Lung (tissue), 12 donors: Measurements from ENCODE around the gene ZNF28. TPM values are rescaled to one million over a fixed set of nuclear protein-coding genes. Genes with fewer than 3 reads are reported as not detected.

Experiments
- ATAC-seq: fragments of 200-7000 bp; cut with Tn5 transposase; one replicate; pipeline ENCODE4 v1.9.1; 2020; ENCODE audit warnings: moderate number of reproducible peaks; ENCODE audit not compliant: insufficient read depth, low FRiP score
- DNase-seq, 3 donors: peaks; one replicate each; pipeline ENCODE4 v3.0.0-alpha.2; 2013 to 2017
- H3K27ac ChIP-seq, 2 donors: one replicate each; pipeline ENCODE4 v1.5.1; 2013; ENCODE audit warnings: mild to moderate bottlenecking in 2 of 2, moderate library complexity in 2 of 2, control low read depth in 1 of 2, inconsistent platforms in 1 of 2, low read depth in 1 of 2, low read length in 1 of 2
- H3K27me3 ChIP-seq, 3 donors: one replicate each; pipeline ENCODE4 v1.5.1; 2013; ENCODE audit warnings: low read length in 2 of 3; ENCODE audit not compliant: control insufficient read depth in 3 of 3, insufficient read depth in 3 of 3
- H3K36me3 ChIP-seq, 4 donors: one replicate each; pipeline ENCODE4 v1.5.1; 2013; ENCODE audit warnings: low read length in 4 of 4, mild to moderate bottlenecking in 1 of 4, moderate library complexity in 1 of 4; ENCODE audit not compliant: control insufficient read depth in 4 of 4, insufficient read depth in 4 of 4
- H3K4me1 ChIP-seq, 5 donors: one replicate each; pipeline ENCODE4 v1.5.1; 2013; ENCODE audit warnings: low read length in 5 of 5, mild to moderate bottlenecking in 2 of 5, moderate library complexity in 1 of 5; ENCODE audit not compliant: control insufficient read depth in 5 of 5, insufficient read depth in 5 of 5
- H3K4me3 ChIP-seq: one replicate; pipeline ENCODE4 v1.5.1; 2013; ENCODE audit warnings: mild to moderate bottlenecking, control low read depth, moderate library complexity
- H3K9ac ChIP-seq, 2 donors: one replicate each; pipeline ENCODE4 v1.5.1; 2013; ENCODE audit warnings: low read length in 2 of 2, control low read depth in 1 of 2; ENCODE audit not compliant: insufficient read depth in 1 of 2
- H3K9me3 ChIP-seq, 4 donors: one replicate each; pipeline ENCODE4 v1.5.1; 2013; ENCODE audit warnings: low read length in 3 of 4, mild to moderate bottlenecking in 1 of 4, moderate library complexity in 1 of 4; ENCODE audit not compliant: control insufficient read depth in 4 of 4, insufficient read depth in 3 of 4
- WGBS, 2 donors: extraction: QIAGEN DNeasy Blood & Tissue Kit; methylation state at CpG; one replicate each; pipeline ENCODE4 v1.1.7; 2013; 5-methylcytosine and 5-hydroxymethylcytosine counted together
- polyA plus RNA-seq, 2 donors: library from polyadenylated mRNA; stranded (reverse); fragments of 200-250 nt; gene quantifications; one replicate each; pipeline ENCODE4 v1.2.1, GENCODE V29; 2013
- total RNA-seq, 2 donors: library from RNA; depleted of rRNA in 1 of 2; stranded (reverse); fragments of >200 nt in 1 of 2; gene quantifications; one replicate each; pipeline ENCODE4 v1.2.1, GENCODE V29; 2014 to 2021
- TF ChIP-seq, protein P1 (sequence below): IDR thresholded peaks from 2 replicates; pipeline ENCODE4 v1.5.1; 2012; ENCODE audit warnings: mild to moderate bottlenecking; ENCODE audit errors: control extremely low read depth, extremely low read depth
- donor health status: control.
- donor health status: control.
- donor health status: Bipolar disorder and iron deficiency.
- donor health status: healthy.
- donor health status: DM: yes; HTN: yes; CAD: no.

Gene ZNF28
- total and polyA plus RNA-seq, 4 donors = 3.0 to 22.1 (median 12.0) TPM

DNA sequence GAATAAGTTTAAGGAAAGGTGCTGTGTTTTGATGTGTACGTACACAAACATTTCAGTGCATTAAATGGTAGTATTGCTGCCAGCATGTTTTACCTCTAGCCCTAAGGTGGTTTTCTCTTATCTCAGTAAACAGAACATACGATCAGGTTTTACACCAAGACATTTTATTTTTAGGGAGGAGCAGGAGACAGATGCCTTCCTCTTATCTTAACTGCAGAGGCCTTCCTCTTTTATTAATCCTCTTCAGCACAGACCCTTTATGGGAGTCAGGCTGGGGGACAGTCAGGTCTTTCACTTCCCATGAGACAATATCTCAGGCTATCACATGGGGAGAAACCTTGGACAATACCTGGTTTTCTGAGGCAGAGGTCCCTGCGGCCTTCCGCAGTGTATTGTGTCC is 71.7 kb downstream of the ZNF28 start:
- no peak overlapping the region for H3K4me3 ChIP-seq
- TF ChIP-seq, protein P1, sequence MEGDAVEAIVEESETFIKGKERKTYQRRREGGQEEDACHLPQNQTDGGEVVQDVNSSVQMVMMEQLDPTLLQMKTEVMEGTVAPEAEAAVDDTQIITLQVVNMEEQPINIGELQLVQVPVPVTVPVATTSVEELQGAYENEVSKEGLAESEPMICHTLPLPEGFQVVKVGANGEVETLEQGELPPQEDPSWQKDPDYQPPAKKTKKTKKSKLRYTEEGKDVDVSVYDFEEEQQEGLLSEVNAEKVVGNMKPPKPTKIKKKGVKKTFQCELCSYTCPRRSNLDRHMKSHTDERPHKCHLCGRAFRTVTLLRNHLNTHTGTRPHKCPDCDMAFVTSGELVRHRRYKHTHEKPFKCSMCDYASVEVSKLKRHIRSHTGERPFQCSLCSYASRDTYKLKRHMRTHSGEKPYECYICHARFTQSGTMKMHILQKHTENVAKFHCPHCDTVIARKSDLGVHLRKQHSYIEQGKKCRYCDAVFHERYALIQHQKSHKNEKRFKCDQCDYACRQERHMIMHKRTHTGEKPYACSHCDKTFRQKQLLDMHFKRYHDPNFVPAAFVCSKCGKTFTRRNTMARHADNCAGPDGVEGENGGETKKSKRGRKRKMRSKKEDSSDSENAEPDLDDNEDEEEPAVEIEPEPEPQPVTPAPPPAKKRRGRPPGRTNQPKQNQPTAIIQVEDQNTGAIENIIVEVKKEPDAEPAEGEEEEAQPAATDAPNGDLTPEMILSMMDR = no peak
- WGBS, 2 donors = 58 to 74% methylated on average over 4 of the region's 4 CpGs
- no peaks in the 10 kb centered on the region for H3K36me3 ChIP-seq
- H3K9ac ChIP-seq = no peak overlapping the region
- peaks cover 0 to 4% (median 0%) of the 10 kb centered on the region in 5 donors for H3K4me1 ChIP-seq
- peaks cover 0 to under 1% (median 0%) of the 10 kb centered on the region in 4 donors for H3K9me3 ChIP-seq
- no peaks in the 10 kb centered on the region for H3K27me3 ChIP-seq
- no peak for DNase-seq
- no peak for ATAC-seq
- no peak overlapping the region for H3K27ac ChIP-seq

DNA sequence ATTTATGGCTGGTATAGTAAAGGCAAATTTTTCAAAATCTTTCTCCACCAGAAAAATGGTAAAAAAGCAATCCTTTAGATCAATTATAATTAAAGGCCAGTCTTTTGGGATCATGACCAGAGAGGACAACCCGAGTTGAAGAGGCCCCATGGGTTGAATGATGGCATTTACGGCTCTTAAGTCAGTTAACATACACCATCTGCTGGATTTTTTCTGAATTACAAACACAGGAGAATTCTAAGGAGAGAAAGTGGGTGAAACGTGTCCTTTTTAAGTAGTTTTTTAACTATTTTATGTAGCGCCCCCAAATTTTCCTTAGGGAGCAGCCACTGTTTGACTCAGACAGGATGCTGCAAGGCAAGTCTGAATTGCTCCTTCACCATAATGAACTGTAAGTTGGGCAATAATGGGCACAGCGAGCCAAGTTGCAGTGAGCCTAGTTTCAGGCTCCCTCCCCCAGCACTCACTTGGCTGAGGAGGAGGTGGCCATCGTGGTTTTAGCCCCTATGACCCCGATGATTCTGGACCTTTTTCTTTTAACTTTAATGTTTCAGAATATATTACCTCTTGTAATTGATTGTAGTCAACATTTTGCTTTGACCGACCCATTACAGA is 73.0 kb downstream of the ZNF28 start:
- Histone ChIP-seq H3K27me3 (no peaks in the 10 kb centered on the region), H3K27ac (no peak overlapping the region), H3K9me3 (no peaks in the 10 kb centered on the region), H3K36me3 (no peaks in the 10 kb centered on the region), H3K4me3 (no peak overlapping the region), H3K4me1 (peaks cover 0 to 4% (median 0%) of the 10 kb centered on the region in 5 donors), H3K9ac (no peak overlapping the region)
- no peak for ATAC-seq
- TF ChIP-seq, protein P1 = no peak
- peak; percentile 18 to 69 (median 69) for DNase-seq
- 35 to 47% methylated on average over 8 of the region's 8 CpGs for WGBS, 2 donors

Other genes starting within 250 kb of the ZNF28 start
- gene ZNF83, start 183.3 kb downstream of the ZNF28 start, total RNA-seq = 100 to 1,000 TPM in 1 of 2 donors, 10 to 100 TPM in 1; 28.5 to 118 TPM
- gene ZNF83, start 183.3 kb downstream of the ZNF28 start, polyA plus RNA-seq = 10 to 100 TPM; 14.8 to 64.0 TPM
- gene ZNF611, start 86.6 kb downstream of the ZNF28 start, total RNA-seq = 10 to 100 TPM; 18.5 to 28.0 TPM
- gene ZNF611, start 86.6 kb downstream of the ZNF28 start, polyA plus RNA-seq = 1 to 10 TPM; 4.3 to 7.8 TPM
- 10 to 100 TPM in 1 of 2 donors, 1 to 10 TPM in 1; 8.7 to 12.9 TPM for gene ZNF600, start 34.8 kb downstream of the ZNF28 start, total RNA-seq
- 10 to 100 TPM in 1 of 2 donors, 1 to 10 TPM in 1; 3.5 to 14.8 TPM for gene ZNF600, start 34.8 kb downstream of the ZNF28 start, polyA plus RNA-seq
- 10 to 100 TPM; 13.2 to 36.3 TPM for gene ZNF468, start 36.0 kb upstream of the ZNF28 start, total RNA-seq
- 10 to 100 TPM in 1 of 2 donors, 1 to 10 TPM in 1; 8.5 to 11.1 TPM for gene ZNF468, start 36.0 kb upstream of the ZNF28 start, polyA plus RNA-seq
- gene ZNF320, start 76.0 kb upstream of the ZNF28 start, total RNA-seq = 10 to 100 TPM; 16.2 to 34.6 TPM
- 1 to 10 TPM; 5.0 to 8.3 TPM for gene ZNF320, start 76.0 kb upstream of the ZNF28 start, polyA plus RNA-seq
- 10 to 100 TPM in 1 of 2 donors, 1 to 10 TPM in 1; 6.9 to 18.9 TPM for gene ZNF888, start 101.8 kb upstream of the ZNF28 start, total RNA-seq
- 1 to 10 TPM; 2.2 to 4.5 TPM for gene ZNF888, start 101.8 kb upstream of the ZNF28 start, polyA plus RNA-seq
- gene ZNF816, start 141.2 kb upstream of the ZNF28 start, total RNA-seq = 10 to 100 TPM; 10.2 to 20.9 TPM
- 1 to 10 TPM; 2.9 to 3.7 TPM for gene ZNF816, start 141.2 kb upstream of the ZNF28 start, polyA plus RNA-seq
- not detected for gene ERVV-1, start 192.3 kb upstream of the ZNF28 start, total RNA-seq
- gene ERVV-1, start 192.3 kb upstream of the ZNF28 start, polyA plus RNA-seq = not detected
- not detected for gene ERVV-2, start 223.1 kb upstream of the ZNF28 start, total RNA-seq
- gene ERVV-2, start 223.1 kb upstream of the ZNF28 start, polyA plus RNA-seq = not detected